H9 (cell line): ENCODE results near the gene ZNF335. TPM values are rescaled to one million over a fixed set of nuclear protein-coding genes. Genes with fewer than 3 reads are reported as not detected.

Source experiments
- DNase-seq: peaks from one replicate; pipeline ENCODE4 v3.0.0-alpha.2; 2017
- H2AFZ ChIP-seq: one replicate; pipeline ENCODE4 v1.6.1; 2013; ENCODE audit warnings: mild to moderate bottlenecking, low read length, control low read depth, moderate library complexity
- H2AK5ac ChIP-seq: 2 replicates; pipeline ENCODE4 v1.6.1; 2013; ENCODE audit warnings: low read length, control low read depth, mixed read lengths; ENCODE audit not compliant: insufficient read length
- H2BK120ac ChIP-seq: one replicate; pipeline ENCODE4 v1.6.1; 2013; ENCODE audit warnings: low read depth, mild to moderate bottlenecking, low read length, control low read depth, inconsistent platforms; ENCODE audit not compliant: poor library complexity, severe bottlenecking
- H2BK12ac ChIP-seq: 2 replicates; pipeline ENCODE4 v1.6.1; 2013; ENCODE audit warnings: low read length, control low read depth, mixed read lengths, low read depth; ENCODE audit not compliant: insufficient read length
- H2BK15ac ChIP-seq: 2 replicates; pipeline ENCODE4 v1.6.1; 2013; ENCODE audit warnings: low read depth, low read length, control low read depth
- H2BK20ac ChIP-seq: one replicate; pipeline ENCODE4 v1.6.1; 2013; ENCODE audit warnings: low read depth, mild to moderate bottlenecking, low read length, control low read depth, inconsistent platforms; ENCODE audit not compliant: poor library complexity, severe bottlenecking
- H2BK5ac ChIP-seq: 2 replicates; pipeline ENCODE4 v1.6.1; 2013; ENCODE audit warnings: low read length, control low read depth, mixed read lengths; ENCODE audit not compliant: insufficient read length
- H3K14ac ChIP-seq: 2 replicates; pipeline ENCODE4 v1.6.1; 2013; ENCODE audit warnings: low read length, control low read depth; ENCODE audit not compliant: insufficient read depth
- H3K18ac ChIP-seq: 2 replicates; pipeline ENCODE4 v1.6.1; 2013; ENCODE audit warnings: low read depth, mild to moderate bottlenecking, mixed read lengths, low read length, control low read depth; ENCODE audit not compliant: insufficient read length
- H3K23ac ChIP-seq: 2 replicates; pipeline ENCODE4 v1.6.1; 2013; ENCODE audit warnings: low read length, control low read depth, mixed read lengths, low read depth; ENCODE audit not compliant: insufficient read length
- H3K23me2 ChIP-seq: 2 replicates; pipeline ENCODE4 v1.6.1; 2013; ENCODE audit warnings: low read depth, mild to moderate bottlenecking, mixed read lengths, low read length, control low read depth; ENCODE audit not compliant: insufficient read length, poor library complexity, severe bottlenecking
- H3K27ac ChIP-seq: 2 replicates; pipeline ENCODE4 v1.5.1; 2013; ENCODE audit warnings: low read length, control low read depth, mixed read lengths, low read depth; ENCODE audit not compliant: insufficient read length
- H3K27me3 ChIP-seq: 2 replicates; pipeline ENCODE4 v1.6.1; 2013; ENCODE audit warnings: low read length, control low read depth, inconsistent platforms; ENCODE audit not compliant: insufficient read depth
- H3K4ac ChIP-seq: 2 replicates; pipeline ENCODE4 v1.6.1; 2013; ENCODE audit warnings: low read depth, mild to moderate bottlenecking, control low read depth, inconsistent platforms, low read length, moderate library complexity
- H3K4me1 ChIP-seq: 2 replicates; pipeline ENCODE4 v1.6.1; 2013; ENCODE audit warnings: low read length, control low read depth, inconsistent platforms; ENCODE audit not compliant: insufficient read depth
- H3K4me2 ChIP-seq: 2 replicates; pipeline ENCODE4 v1.6.1; 2013; ENCODE audit warnings: low read length, control low read depth, mixed read lengths; ENCODE audit not compliant: insufficient read length, insufficient read depth
- H3K56ac ChIP-seq: 2 replicates; pipeline ENCODE4 v1.6.1; 2013; ENCODE audit warnings: low read depth, mild to moderate bottlenecking, mixed read lengths, low read length, control low read depth; ENCODE audit not compliant: insufficient read length
- H3K79me1 ChIP-seq: 2 replicates; pipeline ENCODE4 v1.6.1; 2013; ENCODE audit warnings: low read depth, mild to moderate bottlenecking, moderate library complexity, low read length, control low read depth, inconsistent platforms; ENCODE audit not compliant: insufficient read depth, poor library complexity, severe bottlenecking
- H3K79me2 ChIP-seq: 2 replicates; pipeline ENCODE4 v1.6.1; 2013; ENCODE audit warnings: low read length, control low read depth, inconsistent platforms; ENCODE audit not compliant: insufficient read depth
- H3K9ac ChIP-seq: 2 replicates; pipeline ENCODE4 v1.6.1; 2013; ENCODE audit warnings: low read length, control low read depth, mixed read lengths; ENCODE audit not compliant: insufficient read length; ENCODE audit errors: extremely low read depth
- H3K9me3 ChIP-seq: one replicate; pipeline ENCODE4 v1.6.1; 2013; ENCODE audit warnings: low read depth, low read length, inconsistent platforms; ENCODE audit not compliant: control insufficient read depth
- H3T11ph ChIP-seq: one replicate; pipeline ENCODE4 v1.6.1; 2013; ENCODE audit warnings: mild to moderate bottlenecking, low read length, control low read depth, inconsistent platforms
- H4K20me1 ChIP-seq: one replicate; pipeline ENCODE4 v1.6.1; 2013; ENCODE audit not compliant: control insufficient read depth, insufficient read length, insufficient read depth
- H4K5ac ChIP-seq: 2 replicates; pipeline ENCODE4 v1.6.1; 2013; ENCODE audit warnings: low read depth, mild to moderate bottlenecking, mixed read lengths, low read length, control low read depth; ENCODE audit not compliant: insufficient read length
- H4K8ac ChIP-seq: replicated peaks from 2 replicates; pipeline ENCODE4 v1.6.1; 2013; ENCODE audit warnings: low read length, control low read depth, mixed read lengths, low read depth; ENCODE audit not compliant: insufficient read length
- H4K91ac ChIP-seq: 2 replicates; pipeline ENCODE4 v1.6.1; 2013; ENCODE audit warnings: low read depth, mild to moderate bottlenecking, moderate library complexity, mixed read lengths, low read length, control low read depth; ENCODE audit not compliant: insufficient read length
- H3K27ac Mint-ChIP-seq, 3 experiments: 2 replicates in 2 of 3; 3 replicates in 1 of 3; pipeline ENCODE4 v1.8.0; 2020 to 2021; ENCODE audit warnings: mixed read lengths in 3 of 3, mild to moderate bottlenecking in 1 of 3, moderate library complexity in 1 of 3
- H3K27me3 Mint-ChIP-seq: 2 replicates; pipeline ENCODE4 v1.8.0; 2021; ENCODE audit warnings: low read depth, mild to moderate bottlenecking, moderate library complexity, mixed read lengths
- H3K36me3 Mint-ChIP-seq, 3 experiments: 2 replicates in 2 of 3; 3 replicates in 1 of 3; pipeline ENCODE4 v1.8.0; 2020 to 2021; ENCODE audit warnings: low read depth in 3 of 3, mixed read lengths in 3 of 3; ENCODE audit not compliant: insufficient read depth in 1 of 3
- H3K4me1 Mint-ChIP-seq, 2 experiments: 2 replicates each; pipeline ENCODE4 v1.8.0; 2020; ENCODE audit warnings: mixed read lengths in 2 of 2
- H3K4me3 Mint-ChIP-seq, 2 experiments: 2 replicates in 1 of 2; 3 replicates in 1 of 2; pipeline ENCODE4 v1.8.0; 2020 to 2021; ENCODE audit warnings: mild to moderate bottlenecking in 2 of 2, mixed read lengths in 2 of 2, moderate library complexity in 1 of 2
- H3K9me3 Mint-ChIP-seq, 2 experiments: 2 replicates in 1 of 2; 3 replicates in 1 of 2; pipeline ENCODE4 v1.8.0; 2020; ENCODE audit warnings: mild to moderate bottlenecking in 2 of 2, mixed read lengths in 2 of 2, moderate library complexity in 1 of 2
- CTCF ChIP-seq: fragments of 200-600 bp; sonication (generic); conservative IDR thresholded peaks from 3 replicates; pipeline ENCODE4 v1.8.0; 2021; ENCODE audit warnings: antibody characterized with exemption, mild to moderate bottlenecking
- WGBS: extraction: QIAGEN DNeasy Blood & Tissue Kit; methylation state at CpG from one replicate; pipeline ENCODE4 v1.1.7; 2013; ENCODE audit warnings: missing lambda C conversion rate, low lambda C conversion rate, mixed read lengths; ENCODE audit not compliant: insufficient read length; ENCODE audit errors: extremely low coverage; 5-methylcytosine and 5-hydroxymethylcytosine counted together
- total RNA-seq: library from RNA; stranded (reverse); gene quantifications from 2 replicates; pipeline ENCODE4 v1.2.1, GENCODE V29; 2021

Gene ZNF335
- total RNA-seq, 1 experiment from 2014 or later = 21.1 TPM

- no peak overlapping the region for H3K23ac ChIP-seq
- no peak overlapping the region for H4K8ac ChIP-seq
- no peak overlapping the region for H3K4ac ChIP-seq
- no peak overlapping the region for H2AK5ac ChIP-seq
- peak overlapping the region; percentile 34 for H3K4me2 ChIP-seq
- no peak overlapping the region for H3K27ac ChIP-seq
- peaks cover 6% of the 10 kb centered on the region; the same call in 1 of the 2 replicates for H3K4me1 ChIP-seq
- H3K79me1 ChIP-seq = no peaks in the 10 kb centered on the region
- H3K14ac ChIP-seq = no peak overlapping the region
- no peak for TF ChIP-seq CTCF
- peak overlapping the region; percentile 43 to 74 for H3K4me3 Mint-ChIP-seq
- no peaks in the 10 kb centered on the region; the same call in 1 of the 2 replicates for H3K27me3 ChIP-seq
- H3K4me1 Mint-ChIP-seq = peaks cover 23 to 24% of the 10 kb centered on the region in 2 experiments
- no peak overlapping the region for H2AFZ ChIP-seq
- no peak for DNase-seq
- peaks cover 7 to 18% (median 12%) of the 10 kb centered on the region in 3 experiments for H3K36me3 Mint-ChIP-seq
- H2BK120ac ChIP-seq = no peak overlapping the region
- no peak overlapping the region for H2BK20ac ChIP-seq
- H2BK15ac ChIP-seq = no peak overlapping the region
- H2BK12ac ChIP-seq = no peak overlapping the region
- no peak overlapping the region for H3K18ac ChIP-seq
- H2BK5ac ChIP-seq = no peak overlapping the region
- no peak overlapping the region for H4K91ac ChIP-seq
- H3K9me3 Mint-ChIP-seq = peaks cover 5 to 17% of the 10 kb centered on the region in 2 experiments; a peak in 2 of 5 replicates
- H3K79me2 ChIP-seq = no peaks in the 10 kb centered on the region
- no peak overlapping the region for H3K56ac ChIP-seq
- WGBS = no CpG with 5 or more reads among the region's 7 CpGs
- peaks cover 22% of the 10 kb centered on the region for H3K27me3 Mint-ChIP-seq
- H3K27ac Mint-ChIP-seq = peak overlapping the region in 1 of 3 experiments; percentile 58; a peak in 2 of 7 replicates
- no peak overlapping the region for H3K9ac ChIP-seq
- no peaks in the 10 kb centered on the region for H3K9me3 ChIP-seq
- peaks cover 6% of the 10 kb centered on the region for H3K23me2 ChIP-seq
- no peak overlapping the region for H3T11ph ChIP-seq
- no peaks in the 10 kb centered on the region for H4K20me1 ChIP-seq
- no peak overlapping the region for H4K5ac ChIP-seq
These were observed 42.8 kb upstream of the ZNF335 start for GRCh38 chr20:46014517-46015396.
